GM18907 (cell line): ENCODE measurements around the gene FUT1.

Source experiments
- ATAC-seq: cut with Tn5 transposase; IDR thresholded peaks from one replicate; pipeline ENCODE4 v1.9.1; 2021; ENCODE audit warnings: mild to moderate bottlenecking, moderate library complexity; ENCODE audit not compliant: unreplicated experiment

Gene FUT1

GRCh38 chr19:48741129-48741999, 11.1 kb downstream of the FUT1 start:
- no peak for ATAC-seq

- no peak for ATAC-seq
Measured at GRCh38 chr19:48740164-48740972, 12.1 kb downstream of the FUT1 start, which contains the start of gene RASIP1. Gene RASIP1 (minus strand): TSS chr19:48740610. CDS start chr19:48740282, 328 bp downstream.

- no peak for ATAC-seq
Measured at GRCh38 chr19:48739404-48740163, 12.9 kb downstream of the FUT1 start.

GRCh38 chr19:48738557-48739403, 13.7 kb downstream of the FUT1 start:
- peak; percentile 82 for ATAC-seq

GRCh38 chr19:48737360-48737998, 15.0 kb downstream of the FUT1 start:
- ATAC-seq: no peak

GRCh38 chr19:48735031-48735615, 17.3 kb downstream of the FUT1 start:
- no peak for ATAC-seq

GRCh38 chr19:48734625-48735024, 17.8 kb downstream of the FUT1 start:
- ATAC-seq: no peak

- ATAC-seq: no peak
Measured at GRCh38 chr19:48731452-48731851, 21.0 kb downstream of the FUT1 start.

- no peak for ATAC-seq
Measured at GRCh38 chr19:48728911-48729664, 23.4 kb downstream of the FUT1 start.

GRCh38 chr19:48726556-48726955, 25.9 kb downstream of the FUT1 start:
- ATAC-seq: no peak

- ATAC-seq: no peak
Measured at GRCh38 chr19:48724796-48725753, 27.4 kb downstream of the FUT1 start.

- no peak for ATAC-seq
Measured at GRCh38 chr19:48722196-48722708, 30.2 kb downstream of the FUT1 start.

- peak; percentile 78 for ATAC-seq
Measured at GRCh38 chr19:48720613-48721296, 31.7 kb downstream of the FUT1 start.

GRCh38 chr19:48720251-48720612, 32.2 kb downstream of the FUT1 start:
- ATAC-seq: no peak

- no peak for ATAC-seq
Measured at GRCh38 chr19:48719263-48720171, 32.9 kb downstream of the FUT1 start, which contains the start of gene MAMSTR. Gene MAMSTR (minus strand): TSS chr19:48719725. CDS start chr19:48719031, 694 bp downstream.
